ENCODE data around the gene SHKBP1. TPM values are rescaled to one million over a fixed set of nuclear protein-coding genes. Genes with fewer than 3 reads are reported as not detected.

Gene SHKBP1
- polyA plus RNA-seq, 1 donor from 2014 or later, result 3.8 TPM

GRCh38 chr19:40617961-40618360, 41.3 kb downstream of the SHKBP1 start:
- Histone ChIP-seq H4K20me1 (ENCODE audit: insufficient read depth) (no peaks in the 10 kb centered on the region), H3K9ac (ENCODE audit: low read length) (no peak overlapping the region), H3K36me3 (ENCODE audit: insufficient read depth, low read length) (no peaks in the 10 kb centered on the region), H3K4me3 (ENCODE audit: low read length) (no peak overlapping the region), H2AFZ (ENCODE audit: low read depth, low read length) (no peak overlapping the region), H3K27ac (ENCODE audit: low read length) (no peak overlapping the region), H3K4me2 (ENCODE audit: low read length) (no peak overlapping the region), H3K79me2 (replicated peaks; ENCODE audit: insufficient read depth, low read length) (no peaks in the 10 kb centered on the region), H3K9me3 (ENCODE audit: low read length) (no peaks in the 10 kb centered on the region), H3K27me3 (ENCODE audit: insufficient read depth, low read depth, low read length) (peaks cover 7% of the 10 kb centered on the region), H3K9me2 (ENCODE audit: insufficient read depth, low read length) (no peaks in the 10 kb centered on the region), H3F3A (ENCODE audit: insufficient read depth, low read length, poor library complexity, severe bottlenecking) (no peaks in the 10 kb centered on the region)
- TF ChIP-seq REST (IDR thresholded peaks at IDR 0.05; ENCODE audit: borderline replicate concordance), result no peak
- TF ChIP-seq TAF1 (IDR thresholded peaks at IDR 0.05; ENCODE audit: low read depth), result no peak
- no peak for TF ChIP-seq EZH2 (IDR thresholded peaks at IDR 0.05; ENCODE audit: borderline replicate concordance, insufficient read depth, low read length, poor library complexity, severe bottlenecking)
- TF ChIP-seq MXI1 (conservative IDR thresholded peaks at IDR 0.05; ENCODE audit: poor library complexity, severe bottlenecking), result no peak
- TF ChIP-seq SMC3 (conservative IDR thresholded peaks at IDR 0.05; ENCODE audit: poor library complexity), result no peak
- no peak for TF ChIP-seq RAD21 (conservative IDR thresholded peaks at IDR 0.05)
- no peak for TF ChIP-seq CTCF (IDR thresholded peaks at IDR 0.05; ENCODE audit: poor library complexity, severe bottlenecking)
- no peak for TF ChIP-seq POLR2AphosphoS5 (IDR thresholded peaks at IDR 0.05)

- H4K20me1 ChIP-seq (ENCODE audit: insufficient read depth), result no peaks in the 10 kb centered on the region
- H3K9me3 ChIP-seq (ENCODE audit: low read length), result no peaks in the 10 kb centered on the region
- H3K36me3 ChIP-seq (ENCODE audit: insufficient read depth, low read length), result no peaks in the 10 kb centered on the region
- H3K9ac ChIP-seq (ENCODE audit: low read length), result no peak overlapping the region
- H3K27me3 ChIP-seq (ENCODE audit: insufficient read depth, low read depth, low read length), result no peaks in the 10 kb centered on the region
- H3K9me2 ChIP-seq (ENCODE audit: insufficient read depth, low read length), result no peaks in the 10 kb centered on the region
- H3K27ac ChIP-seq (ENCODE audit: low read length), result no peak overlapping the region
- H3K79me2 ChIP-seq (replicated peaks; ENCODE audit: insufficient read depth, low read length), result no peaks in the 10 kb centered on the region
- H3F3A ChIP-seq (ENCODE audit: insufficient read depth, low read length, poor library complexity, severe bottlenecking), result no peaks in the 10 kb centered on the region
- no peak overlapping the region for H3K4me2 ChIP-seq (ENCODE audit: low read length)
- no peak overlapping the region for H2AFZ ChIP-seq (ENCODE audit: low read depth, low read length)
- no peak overlapping the region for H3K4me3 ChIP-seq (ENCODE audit: low read length)
- TF ChIP-seq SMC3 (conservative IDR thresholded peaks at IDR 0.05; ENCODE audit: poor library complexity), result no peak
- no peak for TF ChIP-seq POLR2AphosphoS5 (IDR thresholded peaks at IDR 0.05)
- TF ChIP-seq MXI1 (conservative IDR thresholded peaks at IDR 0.05; ENCODE audit: poor library complexity, severe bottlenecking), result no peak
- TF ChIP-seq TAF1 (IDR thresholded peaks at IDR 0.05; ENCODE audit: low read depth), result no peak
- no peak for TF ChIP-seq EZH2 (IDR thresholded peaks at IDR 0.05; ENCODE audit: borderline replicate concordance, insufficient read depth, low read length, poor library complexity, severe bottlenecking)
Observed at GRCh38 chr19:40619333-40620160, 42.9 kb downstream of the SHKBP1 start.
